Ovary (tissue), 9 donors: ENCODE data around the gene NDUFA11. TPM values are rescaled to one million over a fixed set of nuclear protein-coding genes. Genes with fewer than 3 reads are reported as not detected.
"Not testable (repeated sequence)": the region's sequence is repeated elsewhere in the genome, so short reads cannot be mapped to it uniquely, and the experiment has no call there.

Experiments used
- DNase-seq, 5 donors: peaks; one replicate each; pipeline ENCODE4 v3.0.0-alpha.2; 2019 to 2020
- H3K27ac ChIP-seq, 2 donors: fragments of 200-600 bp; one replicate each; pipeline versions ENCODE4 v1.5.1 to v1.8.0; 2019 to 2022
- H3K27me3 ChIP-seq: fragments of 200-600 bp; one replicate; pipeline ENCODE4 v1.8.0; 2022
- H3K36me3 ChIP-seq: fragments of 200-600 bp; sonication (generic); one replicate; pipeline ENCODE4 v1.5.1; 2019
- H3K4me1 ChIP-seq: one replicate; pipeline ENCODE4 v1.8.1; 2013; ENCODE audit warnings: mild to moderate bottlenecking, moderate library complexity; ENCODE audit not compliant: insufficient read depth
- H3K4me3 ChIP-seq: fragments of 200-600 bp; sonication (generic); one replicate; pipeline ENCODE4 v1.5.1; 2017
- H3K9me3 ChIP-seq, 2 donors: fragments of 200-600 bp in 1 of 2; sonication (generic) in 1 of 2; one replicate each; pipeline versions ENCODE4 v1.5.1 to v1.8.1; 2013 to 2019; ENCODE audit warnings: mild to moderate bottlenecking in 1 of 2, moderate library complexity in 1 of 2
- CTCF ChIP-seq, 3 donors: fragments of 450-650 bp in 2 of 3; fragments of 200-600 bp in 1 of 3; IDR thresholded peaks; one replicate each; pipeline versions ENCODE4 v1.5.1 to v1.8.0; 2016 to 2022; ENCODE audit warnings: antibody characterized with exemption in 3 of 3, mild to moderate bottlenecking in 1 of 3
- EP300 ChIP-seq: sonication (generic); formaldehyde crosslinking; IDR thresholded peaks from one replicate; pipeline ENCODE4 v1.6.1; 2017; ENCODE audit warnings: antibody characterized with exemption
- POLR2A ChIP-seq: fragments of 450-650 bp; IDR thresholded peaks from one replicate; pipeline ENCODE4 v1.6.1; 2017; ENCODE audit warnings: antibody characterized with exemption, mild to moderate bottlenecking, moderate library complexity
- WGBS, 3 donors: extraction: QIAGEN DNeasy Blood & Tissue Kit in 1 of 3; methylation state at CpG; one replicate each; pipeline versions ENCODE4 v1.1.5 to v1.1.7; 2013 to 2017; 5-methylcytosine and 5-hydroxymethylcytosine counted together
- intact Hi-C, 4 donors: fragments of 100-400 bp; cut with DNase I; formaldehyde crosslinking; loops; one replicate each; pipeline versions ENCODE4 v1.11.0 to v1.15.1; 2022 to 2023
- polyA plus RNA-seq, 2 donors: library from polyadenylated mRNA; stranded (reverse); fragments of 200-250 nt in 1 of 2; fragments of 350-450 nt in 1 of 2; fragmentation: Illumina TruSeq in 1 of 2; extraction: RNeasy Lipid Tissue Mini Kit (QIAGEN cat#74804) in 1 of 2; gene quantifications; one replicate each; pipeline ENCODE4 v1.2.3, GENCODE V29; 2013 to 2014
- total RNA-seq, 7 donors: library from RNA; depleted of rRNA in 2 of 7; stranded (reverse); fragments of >200 nt in 2 of 7; fragmentation: NEBNext Ultra II Directional in 3 of 7; extraction: Animal tissue kit (Norgen Biotek cat#: 25700) in 3 of 7; gene quantifications; one replicate each; pipeline versions ENCODE4 v1.1.0 to v1.2.4, GENCODE V29; 2016 to 2023
- donor health status: DM: no; HTN: no; CAD: no; lungs with moderate emphysema.
- donor health status: DM: no; HTN: no; CAD: no.
- donor health status: Bipolar disorder and iron deficiency.
- donor health status: DM: yes; HTN: yes; CAD: no.
- donor health status: DM: no; HTN: no; CAD: no.
- donor health status: DM: yes; HTN: yes; CAD: no.

Gene NDUFA11
- total and polyA plus RNA-seq, 9 donors, result 3.9 to 352 (median 203) TPM

- no peak for TF ChIP-seq POLR2A
Measured at GRCh38 chr19:5850743-5851293, 52.8 kb downstream of the NDUFA11 start.

DNA sequence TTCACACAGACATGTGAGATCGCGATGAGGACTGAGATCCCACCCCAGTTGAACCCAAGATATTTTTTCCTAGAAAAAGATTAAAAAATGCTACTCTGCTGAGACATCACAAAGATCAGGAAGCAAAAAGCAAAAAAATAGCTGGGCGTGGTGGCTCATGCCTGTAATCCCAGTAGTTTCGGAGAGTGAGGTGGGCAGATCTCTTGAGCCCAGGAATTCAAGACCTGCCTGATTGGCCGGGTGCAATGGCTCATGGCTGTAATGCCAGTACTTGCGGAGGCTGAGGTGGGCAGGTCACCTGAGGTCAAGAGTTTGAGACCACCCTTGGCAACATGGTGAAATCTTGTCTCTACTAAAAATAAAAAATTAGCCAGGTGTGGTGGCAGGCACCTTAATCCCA lies 53.4 kb downstream of the NDUFA11 start:
- no peak overlapping the region for H3K4me3 ChIP-seq
- DNase-seq, result no peak
- no peaks in the 10 kb centered on the region for H3K36me3 ChIP-seq
- no peaks in the 10 kb centered on the region for H3K4me1 ChIP-seq
- H3K27ac ChIP-seq, result no peak overlapping the region
- H3K9me3 ChIP-seq, result no peaks in the 10 kb centered on the region
- no peak for TF ChIP-seq CTCF (IDR thresholded peaks at IDR 0.05)
- no peak for TF ChIP-seq EP300
- no peak for TF ChIP-seq POLR2A
- WGBS, 3 donors, result 84 to 86% (median 84%) methylated on average over 6 of the region's 6 CpGs
- H3K27me3 ChIP-seq, result no peaks in the 10 kb centered on the region
- intact Hi-C loops, result no loop called here

More at GRCh38 chr19:5850743-5851293, 52.8 kb downstream of the NDUFA11 start:
- no peaks in the 10 kb centered on the region for H3K27me3 ChIP-seq
- H3K27ac ChIP-seq, result no peak overlapping the region
- DNase-seq, result peak in 3 of 5 donors; percentile 19 to 55 (median 37)
- no peaks in the 10 kb centered on the region for H3K9me3 ChIP-seq
- intact Hi-C loops, result no loop called here
- H3K36me3 ChIP-seq, result no peaks in the 10 kb centered on the region
- H3K4me3 ChIP-seq, result no peak overlapping the region
- 2 to 7% (median 5%) methylated on average over 5 of the region's 5 CpGs for WGBS, 3 donors
- no peaks in the 10 kb centered on the region for H3K4me1 ChIP-seq

DNA sequence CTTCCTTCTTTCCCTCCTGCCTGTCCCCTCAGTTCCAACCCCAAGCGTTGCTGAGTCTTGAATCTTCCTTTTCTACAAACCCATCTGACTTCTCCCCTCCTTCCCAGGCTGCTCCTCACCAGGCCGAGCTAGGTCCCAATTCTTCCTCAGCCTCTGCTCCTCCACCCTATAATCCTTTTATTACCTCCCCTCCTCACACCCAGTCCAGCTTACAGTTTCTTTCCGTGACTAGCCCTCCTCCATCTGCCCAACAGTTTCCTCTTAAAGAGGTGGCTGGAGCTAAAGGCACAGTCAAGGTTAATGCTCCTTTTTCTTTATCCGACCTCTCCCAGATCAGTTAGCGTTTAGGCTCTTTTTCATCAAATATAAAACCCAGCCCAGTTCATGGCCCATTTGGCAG lies 55.0 kb downstream of the NDUFA11 start:
- H3K9me3 ChIP-seq, H3K27ac ChIP-seq, intact Hi-C loops, H3K27me3 ChIP-seq, H3K4me1 ChIP-seq, H3K36me3 ChIP-seq, H3K4me3 ChIP-seq, DNase-seq: not testable (repeated sequence)
- 55 to 56% (median 55%) methylated on average over 5 of the region's 5 CpGs for WGBS, 3 donors

DNA sequence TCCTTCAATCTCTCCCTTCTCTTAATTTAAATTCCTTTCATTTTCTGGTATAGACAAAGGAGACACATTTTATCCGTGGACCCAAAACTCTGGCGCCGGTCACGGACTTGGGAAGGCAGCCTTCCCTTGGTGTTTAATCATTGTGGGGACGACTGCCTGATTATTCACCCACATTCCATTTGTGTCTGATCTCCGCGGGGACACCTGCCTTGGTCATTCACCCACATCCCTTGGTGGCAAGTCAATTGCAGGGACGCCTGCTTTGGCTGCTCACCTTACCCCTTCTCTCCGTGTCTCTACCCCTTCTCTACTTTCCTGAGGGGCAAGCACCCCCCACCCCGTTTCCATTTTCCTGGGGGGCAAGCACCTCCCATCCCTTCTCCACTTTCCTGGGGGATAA lies 55.7 kb downstream of the NDUFA11 start:
- H3K9me3 ChIP-seq, H3K36me3 ChIP-seq, H3K4me1 ChIP-seq, H3K4me3 ChIP-seq, DNase-seq, H3K27me3 ChIP-seq, H3K27ac ChIP-seq, intact Hi-C loops: not testable (repeated sequence)
- 78 to 84% (median 80%) methylated on average over 10 of the region's 10 CpGs for WGBS, 3 donors

Other genes starting within 250 kb of the NDUFA11 start
- 10 to 100 TPM; 25.7 to 48.7 (median 44.2) TPM for gene MICOS13, start 223.3 kb downstream of the NDUFA11 start, total RNA-seq
- gene MICOS13, start 223.3 kb downstream of the NDUFA11 start, polyA plus RNA-seq, result 10 to 100 TPM in 1 of 2 donors, 1 to 10 TPM in 1; 5.2 to 47.3 TPM
- gene HSD11B1L, start 222.8 kb downstream of the NDUFA11 start, total RNA-seq, result 10 to 100 TPM in 2 of 7 donors, 1 to 10 TPM in 5; 3.1 to 20.7 (median 8.5) TPM
- 10 to 100 TPM in 1 of 2 donors, 1 to 10 TPM in 1; 3.5 to 10.6 TPM for gene HSD11B1L, start 222.8 kb downstream of the NDUFA11 start, polyA plus RNA-seq
- 1,000 to 10,000 TPM; 1,413 to 2,353 (median 1,897) TPM for gene RPL36, start 213.5 kb downstream of the NDUFA11 start, total RNA-seq
- gene RPL36, start 213.5 kb downstream of the NDUFA11 start, polyA plus RNA-seq, result 1,000 to 10,000 TPM in 1 of 2 donors, 100 to 1,000 TPM in 1; 318 to 2,904 TPM
- gene LONP1, start 183.6 kb downstream of the NDUFA11 start, total RNA-seq, result 10 to 100 TPM; 33.9 to 77.2 (median 56.1) TPM
- gene LONP1, start 183.6 kb downstream of the NDUFA11 start, polyA plus RNA-seq, result 10 to 100 TPM; 25.5 to 36.5 TPM
- gene CATSPERD, start 183.2 kb downstream of the NDUFA11 start, total RNA-seq, result 1 to 10 TPM in 1 of 7 donors, under 1 TPM in 1, not detected in 5; 0.67 to 4.5 TPM
- not detected for gene CATSPERD, start 183.2 kb downstream of the NDUFA11 start, polyA plus RNA-seq
- 1 to 10 TPM in 5 of 7 donors, under 1 TPM in 2; 0.24 to 3.8 (median 2.3) TPM for gene PRR22, start 119.0 kb downstream of the NDUFA11 start, total RNA-seq
- gene PRR22, start 119.0 kb downstream of the NDUFA11 start, polyA plus RNA-seq, result 1 to 10 TPM in 1 of 2 donors, not detected in 1; 1.6 TPM
- gene DUS3L, start 112.6 kb downstream of the NDUFA11 start, total RNA-seq, result 10 to 100 TPM; 29.3 to 50.1 (median 39.9) TPM
- gene DUS3L, start 112.6 kb downstream of the NDUFA11 start, polyA plus RNA-seq, result 10 to 100 TPM in 1 of 2 donors, 1 to 10 TPM in 1; 1.2 to 39.7 TPM
- gene NRTN, start 98.7 kb downstream of the NDUFA11 start, total RNA-seq, result 1 to 10 TPM in 2 of 7 donors, under 1 TPM in 2, not detected in 3; 0.38 to 2.8 (median 1.3) TPM
- gene NRTN, start 98.7 kb downstream of the NDUFA11 start, polyA plus RNA-seq, result under 1 TPM in 1 of 2 donors, not detected in 1; 0.11 TPM
- 1 to 10 TPM in 1 of 7 donors, under 1 TPM in 3, not detected in 3; 0.11 to 2.6 (median 0.38) TPM for gene FUT6, start 64.1 kb downstream of the NDUFA11 start, total RNA-seq
- not detected for gene FUT6, start 64.1 kb downstream of the NDUFA11 start, polyA plus RNA-seq
- gene FUT3, start 52.3 kb downstream of the NDUFA11 start, total RNA-seq, result 1 to 10 TPM in 1 of 7 donors, under 1 TPM in 4, not detected in 2; 0.11 to 1.8 (median 0.18) TPM
- under 1 TPM in 1 of 2 donors, not detected in 1; 0.04 TPM for gene FUT3, start 52.3 kb downstream of the NDUFA11 start, polyA plus RNA-seq
- under 1 TPM in 3 of 7 donors, not detected in 4; 0.15 to 0.23 (median 0.22) TPM for gene FUT5, start 33.2 kb downstream of the NDUFA11 start, total RNA-seq
- not detected for gene FUT5, start 33.2 kb downstream of the NDUFA11 start, polyA plus RNA-seq
- 1 to 10 TPM; 5.0 to 8.5 (median 7.0) TPM for gene VMAC, start 1.1 kb upstream of the NDUFA11 start, total RNA-seq
- 1 to 10 TPM; 3.4 to 6.4 TPM for gene VMAC, start 1.1 kb upstream of the NDUFA11 start, polyA plus RNA-seq
- gene CAPS, start 10.5 kb upstream of the NDUFA11 start, total RNA-seq, result 100 to 1,000 TPM in 1 of 7 donors, 10 to 100 TPM in 5, 1 to 10 TPM in 1; 7.0 to 313 (median 35.8) TPM
- 10 to 100 TPM in 1 of 2 donors, 1 to 10 TPM in 1; 1.7 to 12.4 TPM for gene CAPS, start 10.5 kb upstream of the NDUFA11 start, polyA plus RNA-seq
- 10 to 100 TPM; 56.2 to 88.4 (median 67.9) TPM for gene RANBP3, start 74.3 kb upstream of the NDUFA11 start, total RNA-seq
- 10 to 100 TPM; 54.0 to 72.9 TPM for gene RANBP3, start 74.3 kb upstream of the NDUFA11 start, polyA plus RNA-seq
- gene RFX2, start 206.7 kb upstream of the NDUFA11 start, total RNA-seq, result 10 to 100 TPM in 6 of 7 donors, 1 to 10 TPM in 1; 9.7 to 31.2 (median 14.1) TPM
- 10 to 100 TPM in 1 of 2 donors, 1 to 10 TPM in 1; 5.9 to 10.7 TPM for gene RFX2, start 206.7 kb upstream of the NDUFA11 start, polyA plus RNA-seq
- gene ACSBG2, start 231.9 kb upstream of the NDUFA11 start, total RNA-seq, result not detected
- gene ACSBG2, start 231.9 kb upstream of the NDUFA11 start, polyA plus RNA-seq, result under 1 TPM in 1 of 2 donors, not detected in 1; 0.37 TPM